Measurements from ENCODE around the gene RNF40. TPM values are rescaled to one million over a fixed set of nuclear protein-coding genes. Genes with fewer than 3 reads are reported as not detected.

The RNF40 gene
- total RNA-seq, 1 experiment from 2014 or later = 85.0 TPM

GRCh38 chr16:30741461-30741914 is 20.6 kb upstream of the RNF40 start:
- H3K4me3 Mint-ChIP-seq (ENCODE audit: unreplicated experiment) = peak overlapping the region; percentile 89
- no TSS peak for BruUV-seq (replicated peaks)
- no peaks in the 10 kb centered on the region for H3K27me3 Mint-ChIP-seq (ENCODE audit: insufficient read depth, unreplicated experiment)
- peaks cover 91% of the 10 kb centered on the region for H3K36me3 Mint-ChIP-seq (ENCODE audit: insufficient read depth, unreplicated experiment)
- ChIA-PET POLR2A (interaction anchor here (0.6 to 4.1 kb wide), 18 partner anchors 11 to 675 kb away, joined by 3 to 41 read pairs (median 5); partner anchors contain the start of genes CFAP119, CTF1, FBRS and PRR14), CTCF (interaction anchor here (0.7 to 1.3 kb wide), 2 partner anchors 14 to 73 kb away, joined by 3 to 7 read pairs; no protein-coding TSS in a partner anchor)
- peak; percentile 98 for DNase-seq (ENCODE audit: unreplicated experiment)
- TF ChIP-seq CTCF (IDR thresholded peaks at IDR 0.05; ENCODE audit: unreplicated experiment) = no peak
- H3K9me3 Mint-ChIP-seq (ENCODE audit: unreplicated experiment) = no peaks in the 10 kb centered on the region
- intact Hi-C loops (cut with micrococcal nuclease) = loop anchor here (1.0 to 2.0 kb wide), 3 partner anchors 21 to 43 kb away; partner anchors contain the start of genes CFAP119, RNF40 and SRCAP
- peak overlapping the region; percentile 85 for H3K27ac Mint-ChIP-seq (ENCODE audit: low read depth, unreplicated experiment)
- H3K4me1 Mint-ChIP-seq (ENCODE audit: insufficient read depth, unreplicated experiment) = peaks cover 36% of the 10 kb centered on the region

- BruUV-seq (replicated peaks) = no TSS peak
- H3K36me3 Mint-ChIP-seq (ENCODE audit: insufficient read depth, unreplicated experiment) = peaks cover 85% of the 10 kb centered on the region
- no peak overlapping the region for H3K4me3 Mint-ChIP-seq (ENCODE audit: unreplicated experiment)
- DNase-seq (ENCODE audit: unreplicated experiment) = no peak
- POLR2A ChIA-PET = interaction anchor here (1.4 to 4.1 kb wide), 2 partner anchors 18 to 26 kb away, joined by 4 to 41 read pairs; partner anchors contain the start of genes CFAP119 and RNF40
- H3K9me3 Mint-ChIP-seq (ENCODE audit: unreplicated experiment) = no peaks in the 10 kb centered on the region
- intact Hi-C loops (cut with micrococcal nuclease) = no loop called here
- H3K27me3 Mint-ChIP-seq (ENCODE audit: insufficient read depth, unreplicated experiment) = no peaks in the 10 kb centered on the region
- H3K27ac Mint-ChIP-seq (ENCODE audit: low read depth, unreplicated experiment) = no peak overlapping the region
- H3K4me1 Mint-ChIP-seq (ENCODE audit: insufficient read depth, unreplicated experiment) = peaks cover 49% of the 10 kb centered on the region
- TF ChIP-seq CTCF (IDR thresholded peaks at IDR 0.05; ENCODE audit: unreplicated experiment) = no peak
- CTCF ChIA-PET = interaction anchor here (1.0 kb wide), 1 partner anchor 198 kb away, joined by 3 read pairs; no protein-coding TSS in a partner anchor
These were observed 18.4 kb upstream of the RNF40 start for GRCh38 chr16:30743716-30744115.

- Mint-ChIP-seq H3K9me3 (ENCODE audit: unreplicated experiment) (no peaks in the 10 kb centered on the region), H3K36me3 (ENCODE audit: insufficient read depth, unreplicated experiment) (peaks cover 82% of the 10 kb centered on the region), H3K4me3 (ENCODE audit: unreplicated experiment) (no peak overlapping the region), H3K27ac (ENCODE audit: low read depth, unreplicated experiment) (peak overlapping the region; percentile 25), H3K4me1 (ENCODE audit: insufficient read depth, unreplicated experiment) (peaks cover 49% of the 10 kb centered on the region), H3K27me3 (ENCODE audit: insufficient read depth, unreplicated experiment) (no peaks in the 10 kb centered on the region)
- intact Hi-C loops (cut with micrococcal nuclease) = no loop called here
- no peak for TF ChIP-seq CTCF (IDR thresholded peaks at IDR 0.05; ENCODE audit: unreplicated experiment)
- ChIA-PET POLR2A (interaction anchor here (0.7 to 1.4 kb wide), 2 partner anchors 27 to 118 kb away, joined by 3 to 4 read pairs; no protein-coding TSS in a partner anchor), CTCF (interaction anchor here (1.0 kb wide), 1 partner anchor 198 kb away, joined by 3 read pairs; no protein-coding TSS in a partner anchor)
- no TSS peak for BruUV-seq (replicated peaks)
- DNase-seq (ENCODE audit: unreplicated experiment) = no peak
These were observed 17.9 kb upstream of the RNF40 start for GRCh38 chr16:30744183-30744582.

GRCh38 chr16:30745082-30745481 is 17.0 kb upstream of the RNF40 start:
- no TSS peak for BruUV-seq (replicated peaks)
- peak overlapping the region; percentile 25 for H3K27ac Mint-ChIP-seq (ENCODE audit: low read depth, unreplicated experiment)
- H3K9me3 Mint-ChIP-seq (ENCODE audit: unreplicated experiment) = no peaks in the 10 kb centered on the region
- ChIA-PET CTCF (interaction anchor here (0.6 kb wide), 2 partner anchors 151 to 199 kb away, joined by 3 read pairs; partner anchors contain the start of gene CTF1), POLR2A (no interaction called here)
- peaks cover 76% of the 10 kb centered on the region for H3K36me3 Mint-ChIP-seq (ENCODE audit: insufficient read depth, unreplicated experiment)
- TF ChIP-seq CTCF (IDR thresholded peaks at IDR 0.05; ENCODE audit: unreplicated experiment) = no peak
- H3K4me3 Mint-ChIP-seq (ENCODE audit: unreplicated experiment) = no peak overlapping the region
- intact Hi-C loops (cut with micrococcal nuclease) = no loop called here
- H3K4me1 Mint-ChIP-seq (ENCODE audit: insufficient read depth, unreplicated experiment) = peaks cover 53% of the 10 kb centered on the region
- DNase-seq (ENCODE audit: unreplicated experiment) = no peak
- no peaks in the 10 kb centered on the region for H3K27me3 Mint-ChIP-seq (ENCODE audit: insufficient read depth, unreplicated experiment)

Measured in MCF 10A (cell line).